Skeletal muscle satellite cell (primary cell): ENCODE results near the gene MEPE.
"Not testable (repeated sequence)": the region's sequence is repeated elsewhere in the genome, so short reads cannot be mapped to it uniquely, and the experiment has no call there.

Experiments
- H3K27me3 ChIP-seq: 2 replicates; pipeline ENCODE4 v1.7.0; 2013; ENCODE audit warnings: low read length; ENCODE audit not compliant: control insufficient read depth, insufficient read depth
- H3K36me3 ChIP-seq: 2 replicates; pipeline ENCODE4 v1.7.0; 2013; ENCODE audit warnings: mild to moderate bottlenecking, control low read depth, low read length; ENCODE audit not compliant: insufficient read depth
- H3K4me1 ChIP-seq: 2 replicates; pipeline ENCODE4 v1.7.0; 2013; ENCODE audit warnings: low read length; ENCODE audit not compliant: control insufficient read depth, insufficient read depth
- H3K4me2 ChIP-seq: 2 replicates; pipeline ENCODE4 v1.7.0; 2013; ENCODE audit warnings: mild to moderate bottlenecking, low read length
- H3K4me3 ChIP-seq: 2 replicates; pipeline ENCODE4 v1.7.0; 2013; ENCODE audit warnings: low read length
- H3K9ac ChIP-seq: 2 replicates; pipeline ENCODE4 v1.7.0; 2013; ENCODE audit warnings: mild to moderate bottlenecking, low read depth, low read length, moderate library complexity
- H3K9me3 ChIP-seq: replicated peaks from 2 replicates; pipeline ENCODE4 v1.7.0; 2013; ENCODE audit warnings: mild to moderate bottlenecking, control low read depth, low read length

MEPE gene

DNA sequence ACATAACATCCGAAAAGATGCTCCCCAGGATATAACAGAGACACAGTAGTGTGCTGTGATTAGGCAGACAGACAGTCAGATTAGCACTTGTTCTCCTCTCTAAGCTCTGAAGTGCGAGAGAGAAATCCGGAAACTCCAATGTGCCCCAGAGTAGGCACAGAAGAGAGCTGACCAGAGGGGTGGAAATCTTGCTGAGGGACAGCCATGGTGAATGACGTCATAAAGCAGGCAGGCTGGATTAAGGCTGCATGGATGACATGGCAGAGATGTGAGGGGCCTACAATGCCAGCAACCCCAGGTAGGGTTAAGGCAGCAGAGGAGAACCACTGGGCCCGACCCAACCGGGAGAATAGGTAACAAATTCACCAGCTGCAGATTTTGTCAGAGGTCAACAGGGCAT lies 53.3 kb downstream of the MEPE start:
- Histone ChIP-seq H3K9ac (no peak overlapping the region), H3K36me3 (no peaks in the 10 kb centered on the region), H3K4me2 (no peak overlapping the region), H3K4me3 (no peak overlapping the region), H3K27me3 (no peaks in the 10 kb centered on the region), H3K4me1 (peaks cover 6% of the 10 kb centered on the region), H3K9me3 (no peaks in the 10 kb centered on the region)

DNA sequence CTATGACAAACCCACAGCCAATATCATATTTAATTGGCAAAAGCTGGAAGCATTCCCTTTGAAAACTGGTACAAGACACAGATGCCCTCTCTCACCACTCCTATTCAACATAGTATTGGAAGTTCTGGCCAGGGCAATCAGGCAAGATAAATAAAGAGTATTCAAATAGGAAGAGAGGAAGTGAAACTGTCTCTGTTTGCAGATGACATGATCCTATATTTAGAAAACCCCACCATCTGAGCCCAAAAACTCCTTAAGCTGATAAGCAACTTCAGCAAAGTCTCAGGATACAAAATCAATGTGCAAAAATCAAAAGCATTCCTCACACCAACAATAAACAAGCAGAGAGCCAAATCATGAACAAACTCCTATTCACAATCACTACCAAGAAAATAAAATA lies 58.0 kb downstream of the MEPE start:
- not testable (repeated sequence) for H3K36me3 ChIP-seq, H3K27me3 ChIP-seq, H3K4me2 ChIP-seq, H3K9me3 ChIP-seq, H3K9ac ChIP-seq, H3K4me1 ChIP-seq, H3K4me3 ChIP-seq

DNA sequence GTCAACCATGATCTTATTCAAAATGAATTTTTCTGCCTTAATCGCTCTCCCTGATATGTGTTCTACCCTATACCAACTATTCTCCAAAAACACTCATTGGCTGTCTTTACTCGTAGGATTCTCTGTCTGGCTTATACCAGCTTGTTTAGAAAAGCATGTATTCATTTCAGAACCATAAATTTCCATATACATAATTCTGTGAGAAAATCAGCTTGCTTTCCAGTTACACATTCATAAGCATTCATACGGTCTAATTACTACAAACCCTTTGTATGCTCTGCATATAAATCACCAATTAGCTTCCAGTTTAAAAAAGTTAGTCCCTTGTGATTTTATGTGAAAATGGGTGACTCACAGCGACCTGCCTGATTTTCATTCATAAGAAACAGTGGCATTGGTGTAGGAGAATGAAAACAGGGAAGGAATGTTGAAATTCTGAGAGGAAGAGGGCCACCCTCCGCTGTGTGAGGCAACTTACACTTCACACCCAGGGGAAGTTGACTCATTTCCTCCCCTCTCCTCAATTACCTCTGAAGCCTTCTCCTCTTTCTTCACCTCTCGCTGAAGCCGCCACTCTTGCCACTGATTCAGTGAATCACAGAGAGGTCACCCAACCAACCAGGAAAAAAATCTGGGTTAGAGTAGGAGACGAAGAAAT lies 63.3 kb downstream of the MEPE start:
- H3K4me2 ChIP-seq = peak overlapping the region; percentile 9
- H3K4me3 ChIP-seq = no peak overlapping the region
- no peaks in the 10 kb centered on the region for H3K9me3 ChIP-seq
- no peaks in the 10 kb centered on the region for H3K36me3 ChIP-seq
- no peak overlapping the region for H3K9ac ChIP-seq
- peaks cover 15% of the 10 kb centered on the region for H3K4me1 ChIP-seq
- peaks cover 9% of the 10 kb centered on the region for H3K27me3 ChIP-seq
